COLO668 (cell line): ENCODE measurements around the gene SMOC2.
"Not testable (repeated sequence)": the region's sequence is repeated elsewhere in the genome, so short reads cannot be mapped to it uniquely, and the experiment has no call there.

Experiments used
- DNase-seq: peaks from one replicate; lab custom pipeline; 2025; ENCODE audit not compliant: unreplicated experiment; lab: John Stamatoyannopoulos, UW

The SMOC2 gene

DNA sequence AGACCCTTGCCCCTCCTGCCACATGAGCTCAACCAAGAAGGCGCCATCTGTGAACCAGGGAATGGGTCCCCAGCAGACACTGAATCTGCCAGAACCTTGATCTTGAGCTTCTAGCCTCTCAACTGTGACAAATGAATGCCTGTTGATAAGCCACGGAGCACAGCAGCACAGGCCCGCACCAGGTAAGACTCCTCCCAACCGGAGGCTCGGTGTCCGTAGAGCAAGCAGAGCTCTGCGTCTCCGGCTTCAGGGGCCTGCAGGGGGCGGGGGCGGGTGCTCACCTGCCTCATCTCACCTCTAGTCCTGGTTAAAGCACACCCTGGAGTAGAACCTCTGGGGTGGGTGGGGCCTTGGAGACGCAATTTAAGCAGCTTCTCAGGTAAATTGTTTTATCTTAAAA, 122.7 kb downstream of the SMOC2 start:
- DNase-seq, result no peak

DNA sequence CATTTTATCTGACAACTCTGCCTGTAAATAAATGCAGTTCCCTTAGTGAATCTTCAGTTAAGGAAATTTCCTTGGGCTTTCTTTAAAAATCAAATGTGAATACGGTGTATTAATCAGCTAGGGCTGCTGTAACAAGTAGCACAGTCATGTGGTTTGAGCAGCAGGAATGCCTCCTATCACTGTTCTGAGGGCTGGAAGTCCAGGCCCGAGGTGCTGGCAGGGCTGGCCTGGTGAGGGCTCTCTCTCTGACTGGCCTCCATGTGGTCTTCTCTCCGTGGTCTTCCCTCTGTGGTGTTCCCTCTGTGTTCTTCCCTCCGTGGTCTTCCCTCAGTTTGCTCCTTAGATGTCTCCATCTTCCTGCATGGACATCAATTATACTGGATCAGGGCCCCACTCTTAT, 124.1 kb downstream of the SMOC2 start:
- no peak for DNase-seq

DNA sequence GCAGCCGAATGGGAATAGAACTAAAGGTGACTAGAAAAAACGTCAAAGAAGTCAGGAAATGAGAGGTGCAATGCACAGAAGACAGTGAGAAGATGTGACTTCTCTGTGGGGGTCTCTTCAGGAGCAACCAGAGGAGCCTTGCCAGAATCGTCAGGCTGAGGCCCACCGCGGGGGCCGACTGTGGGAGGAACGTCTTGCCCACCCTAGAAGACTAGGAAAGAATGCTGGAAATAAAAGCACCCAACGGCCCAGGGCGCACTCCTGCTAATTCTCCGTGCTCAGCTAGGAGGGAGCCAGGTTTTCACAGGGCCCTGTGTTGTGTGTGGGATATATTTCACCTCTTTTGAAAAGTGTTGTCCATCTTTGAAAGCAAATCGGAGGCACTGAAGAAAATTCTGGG, 129.2 kb downstream of the SMOC2 start:
- DNase-seq, result no peak

DNA sequence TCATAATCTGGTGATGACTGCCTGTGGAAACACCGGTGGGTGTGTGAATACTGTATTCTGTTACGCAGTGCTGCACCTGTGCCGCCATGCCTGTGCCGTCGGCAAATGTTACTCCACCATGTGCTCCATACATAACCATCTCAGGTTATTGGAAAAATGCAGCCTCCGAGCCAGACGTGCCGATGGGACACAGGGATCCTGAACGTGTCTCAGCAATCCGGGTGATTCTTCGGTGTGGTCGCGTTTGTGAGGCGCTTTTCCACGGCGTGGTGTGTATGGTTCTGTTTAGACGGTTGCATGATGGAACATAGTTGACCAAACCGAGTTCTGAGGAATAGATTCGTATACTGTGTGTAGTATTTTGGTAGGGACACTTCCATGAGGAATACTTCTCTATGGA, 130.3 kb downstream of the SMOC2 start:
- no peak for DNase-seq

DNA sequence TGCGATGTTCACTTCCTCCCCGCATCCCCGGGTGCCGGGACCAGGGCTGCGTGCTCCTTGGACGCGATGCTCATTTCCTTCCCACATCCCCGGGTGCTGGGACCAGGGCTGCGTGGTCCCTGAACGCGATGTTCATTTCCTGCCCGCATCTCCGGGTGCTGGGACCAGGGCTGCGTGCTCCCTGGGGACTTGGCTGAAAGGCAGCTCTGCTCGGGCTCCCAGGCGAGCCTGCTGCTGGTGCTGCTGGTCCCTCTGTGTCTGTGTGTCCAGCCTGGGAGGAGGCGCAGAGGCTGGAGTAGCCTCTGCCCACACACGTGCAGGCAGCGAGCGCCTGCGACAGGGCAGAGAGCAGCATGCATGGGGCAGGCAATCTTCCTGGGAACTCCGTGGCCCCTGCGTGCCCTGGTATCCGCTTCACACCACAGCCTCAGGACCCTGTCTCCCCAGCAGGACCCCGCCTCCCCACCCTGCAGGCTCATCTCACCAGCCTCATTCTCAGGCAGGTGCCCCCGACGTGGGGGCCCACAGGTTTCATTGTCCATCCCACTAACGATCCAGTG, 132.4 kb downstream of the SMOC2 start:
- not testable (repeated sequence) for DNase-seq

DNA sequence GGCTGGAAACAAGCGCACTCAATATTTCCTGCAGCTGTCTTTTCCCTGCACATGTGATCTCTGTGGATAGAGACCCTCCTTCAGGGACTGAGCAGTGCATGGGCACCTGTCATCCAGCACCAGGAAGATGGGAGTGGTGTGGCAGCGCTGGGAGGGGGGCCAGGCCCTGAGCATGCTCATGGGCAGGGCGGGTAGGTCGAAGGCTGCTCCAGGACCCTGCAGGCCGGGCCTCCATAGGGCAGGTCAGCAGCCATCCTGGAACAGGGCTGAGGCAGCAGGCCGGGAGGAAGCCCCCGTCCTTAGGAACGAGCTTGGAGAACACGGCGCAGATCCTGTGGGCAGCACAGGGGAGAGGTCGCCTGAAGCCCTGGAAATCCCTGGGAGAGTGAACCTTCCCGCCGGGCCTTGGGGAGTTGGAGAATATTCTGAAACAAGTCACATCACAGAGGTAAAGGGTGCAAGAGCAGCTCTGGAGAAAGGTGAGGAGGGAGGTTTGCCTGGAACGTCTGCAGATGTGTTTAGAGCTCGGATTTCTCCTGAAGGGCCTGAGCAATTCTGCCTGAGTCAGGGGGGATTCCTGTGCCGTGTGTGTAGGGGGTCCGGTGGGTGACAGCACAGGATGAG, 133.2 kb downstream of the SMOC2 start:
- no peak for DNase-seq

DNA sequence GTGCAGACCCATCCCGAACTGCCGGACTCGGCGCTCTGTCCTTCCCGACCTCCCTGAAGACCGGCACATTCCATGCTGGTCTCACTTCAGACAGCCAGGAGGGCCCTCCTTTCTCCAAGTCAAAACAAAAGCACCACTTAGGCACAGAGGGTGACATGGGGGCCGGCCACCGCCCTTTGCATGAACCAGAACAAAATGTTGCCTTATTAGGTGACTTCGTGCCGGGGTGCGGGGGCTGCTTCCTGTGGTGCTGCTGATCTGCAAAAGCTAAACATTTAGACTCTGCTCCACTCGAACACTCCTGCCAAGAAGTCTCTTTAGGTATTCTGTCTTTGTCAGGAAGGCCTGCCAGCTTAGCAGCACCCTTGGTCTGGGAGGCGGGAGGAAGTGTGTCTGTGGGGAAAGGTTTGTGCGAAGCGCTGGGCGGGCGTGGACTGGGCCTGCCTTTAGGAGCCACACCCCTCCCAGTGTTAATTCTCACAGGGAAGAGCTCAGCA, 133.8 kb downstream of the SMOC2 start:
- DNase-seq, result no peak

DNA sequence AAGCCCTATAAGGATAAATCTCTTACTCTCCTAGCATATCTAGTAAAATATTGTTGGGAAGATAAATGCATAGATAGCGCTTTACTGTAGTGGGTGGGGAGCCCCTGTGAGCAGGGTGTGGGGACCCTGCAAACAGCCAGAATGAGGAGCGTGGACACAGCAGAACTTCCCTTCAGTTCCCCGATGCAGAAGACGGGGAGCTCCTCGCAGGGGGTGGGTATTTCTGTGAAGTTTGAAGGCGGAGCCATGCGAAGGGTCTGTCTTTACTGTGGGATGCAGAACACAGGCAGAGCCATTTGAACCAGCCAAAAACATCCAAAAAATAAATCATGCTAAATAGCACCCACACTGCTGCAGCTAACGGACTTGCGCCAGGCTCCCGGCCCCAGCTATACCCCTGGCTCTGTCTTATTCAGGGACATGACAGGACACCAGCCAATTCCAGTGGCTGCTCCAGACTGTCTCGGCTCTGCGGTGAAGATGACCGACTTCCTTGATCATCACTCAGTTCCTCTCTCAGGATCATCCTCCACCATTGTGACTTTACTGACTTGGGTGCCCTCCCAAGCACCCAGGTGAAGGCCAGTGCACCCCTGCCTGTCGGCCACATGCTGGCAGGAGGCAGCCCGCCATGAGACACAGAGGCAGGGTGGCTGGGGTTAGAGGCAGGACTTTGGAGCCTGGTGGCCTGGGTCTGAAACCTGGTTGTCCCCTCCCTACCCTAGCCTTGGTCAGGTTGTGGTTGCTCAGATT, 134.5 kb downstream of the SMOC2 start:
- no peak for DNase-seq

DNA sequence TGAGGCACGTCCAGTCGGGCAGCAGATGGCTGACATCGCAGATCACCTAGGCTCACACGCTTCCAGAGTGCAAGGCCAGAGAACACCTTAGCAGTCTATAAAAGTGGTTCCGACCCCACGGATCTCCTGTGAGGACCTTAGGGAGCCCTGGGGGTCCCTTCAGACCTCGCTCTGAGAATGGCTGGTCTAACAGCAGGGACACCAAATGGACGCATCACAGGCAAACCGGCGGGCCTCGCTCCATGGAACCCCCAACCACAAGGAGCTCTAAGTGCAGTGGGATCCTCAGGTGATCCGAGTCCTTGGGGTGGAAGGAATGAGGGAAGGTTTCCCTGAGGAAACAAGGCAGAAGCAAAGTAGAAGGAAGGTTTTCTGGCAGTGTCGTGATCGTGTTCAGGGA, 135.4 kb downstream of the SMOC2 start:
- DNase-seq, result no peak

DNA sequence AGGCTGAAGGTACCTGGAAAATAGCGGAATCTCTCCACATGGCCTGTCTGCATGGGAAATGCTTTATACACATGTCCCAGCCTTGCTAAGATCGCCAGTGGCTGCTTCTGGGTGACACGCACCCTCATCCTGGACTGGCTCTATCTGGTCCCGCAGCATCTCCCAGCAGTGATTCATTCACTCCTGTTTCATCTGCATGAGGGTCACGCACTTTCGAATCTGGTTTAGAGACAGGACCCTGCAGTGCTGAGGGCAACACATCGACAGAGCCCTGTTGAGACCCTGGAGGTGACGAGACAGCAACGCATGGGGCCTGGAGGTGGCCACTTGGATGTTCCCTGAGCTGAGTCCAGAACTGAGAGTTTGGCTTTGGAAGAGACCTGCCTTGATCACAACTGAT, 136.5 kb downstream of the SMOC2 start:
- DNase-seq, result no peak

DNA sequence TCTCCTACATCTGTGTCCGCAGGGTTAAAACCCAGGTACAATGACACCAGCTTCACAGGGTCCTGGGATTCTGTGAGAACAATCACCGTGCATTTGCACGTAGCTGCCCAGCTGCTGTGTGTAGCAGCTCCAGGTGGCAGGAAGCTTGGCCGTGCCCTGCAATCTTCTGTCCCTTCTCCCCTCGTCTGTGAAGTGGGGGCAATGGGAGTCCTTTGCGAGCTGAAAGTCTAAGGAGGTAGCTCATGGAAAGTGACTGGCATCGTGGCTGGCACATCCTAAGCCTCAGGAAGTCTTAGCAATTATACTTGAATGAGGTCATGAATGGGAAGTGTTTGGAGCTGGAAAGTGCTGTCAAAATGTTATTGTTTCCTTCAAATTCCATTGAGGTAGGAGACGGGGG, 137.1 kb downstream of the SMOC2 start:
- DNase-seq, result no peak

DNA sequence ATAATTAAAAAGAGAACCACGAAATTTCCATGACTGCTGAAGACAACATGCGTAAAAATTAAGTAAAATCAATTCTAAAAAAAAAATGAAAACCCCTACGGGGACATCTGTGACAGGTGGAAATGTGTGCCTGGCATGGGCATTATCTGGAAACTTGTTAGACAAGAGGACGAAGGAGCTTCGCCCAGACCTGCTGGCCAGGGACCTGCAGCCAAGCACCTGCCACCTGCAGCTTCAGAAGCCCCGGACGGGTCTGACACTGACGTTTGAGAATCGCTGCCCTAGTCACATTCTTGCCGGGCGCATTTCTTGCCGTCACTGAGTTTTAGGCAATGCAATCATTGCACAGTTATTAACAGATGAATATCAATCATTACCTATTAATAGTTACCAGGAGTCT, 140.3 kb downstream of the SMOC2 start:
- DNase-seq, result no peak

DNA sequence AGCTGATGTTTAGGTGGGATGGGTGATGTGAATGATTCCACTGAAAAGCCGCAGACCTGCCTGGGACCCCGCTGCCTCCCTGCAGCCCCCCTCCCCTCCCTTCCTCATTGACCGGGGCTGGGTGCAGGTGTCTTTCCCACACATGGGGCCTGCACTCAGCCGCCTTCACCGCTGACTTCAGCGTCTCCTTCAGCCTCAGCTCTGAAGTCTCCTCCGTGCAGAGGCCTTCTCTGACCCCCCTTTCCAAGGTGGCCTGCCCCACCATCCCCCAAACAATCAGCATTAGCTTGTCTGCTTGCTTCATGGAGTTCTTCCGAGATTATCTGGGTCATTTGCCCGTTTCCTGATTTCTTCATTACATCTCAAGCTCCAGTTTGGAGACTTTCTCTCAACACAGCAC, 140.7 kb downstream of the SMOC2 start:
- no peak for DNase-seq

DNA sequence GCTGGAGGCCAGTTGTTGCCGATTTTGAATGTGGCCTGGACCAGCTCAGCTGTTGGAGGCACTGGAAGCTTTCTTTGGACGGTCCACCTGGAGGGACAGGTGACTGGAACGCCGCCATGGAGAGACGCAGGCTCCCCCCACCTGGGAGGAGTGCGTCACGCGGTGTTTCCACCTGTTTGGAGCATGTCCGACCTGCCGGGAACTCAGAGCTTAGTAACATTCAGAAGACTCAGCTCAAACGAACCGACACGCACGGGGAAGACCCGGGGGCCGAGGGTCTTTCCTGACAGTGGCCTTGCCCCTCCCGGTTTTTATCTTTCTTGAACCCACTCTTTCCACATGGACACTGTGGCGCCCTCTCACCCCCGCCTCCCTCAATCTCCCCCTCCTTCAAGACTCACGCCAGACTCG, 141.6 kb downstream of the SMOC2 start:
- no peak for DNase-seq

DNA sequence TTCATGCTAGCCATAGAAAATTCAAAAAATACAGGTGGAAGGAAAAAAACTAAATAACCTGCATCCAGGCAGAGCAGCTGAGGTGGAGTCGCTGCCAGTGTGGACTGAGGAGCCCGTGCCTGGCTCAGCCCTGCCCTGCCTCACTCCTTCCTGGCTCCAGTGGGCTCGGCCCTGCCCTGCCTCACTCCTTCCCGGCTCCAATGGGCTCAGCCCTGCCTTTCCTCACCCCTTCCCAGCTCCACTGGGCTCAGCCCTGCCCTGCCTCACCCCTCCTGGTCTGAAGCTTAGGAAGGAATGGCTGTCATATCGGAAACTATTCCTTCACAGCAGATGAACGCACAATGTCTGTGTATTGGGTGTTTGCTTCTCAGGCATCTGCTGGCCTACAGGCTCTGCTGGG, 142.1 kb downstream of the SMOC2 start:
- DNase-seq, result no peak

DNA sequence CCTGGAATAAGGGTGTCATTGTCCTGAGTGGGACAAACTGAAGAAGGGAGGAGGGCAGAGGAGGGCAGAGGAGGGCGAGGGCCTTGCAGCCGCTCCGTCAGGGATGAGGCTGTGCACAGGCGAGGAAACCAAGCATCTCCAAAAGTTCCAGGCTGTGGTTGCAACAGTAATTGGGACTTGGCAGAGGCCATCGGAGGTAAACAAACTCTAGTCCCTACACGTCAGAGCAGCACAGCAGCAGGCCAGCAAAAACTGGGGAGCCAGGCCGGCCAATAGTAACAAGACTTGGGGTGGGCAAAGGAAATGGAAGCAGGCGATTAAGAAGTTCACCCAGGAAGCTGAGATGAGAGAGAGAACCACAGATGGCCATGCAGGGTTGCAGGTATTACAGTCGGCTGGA, 142.8 kb downstream of the SMOC2 start:
- no peak for DNase-seq

DNA sequence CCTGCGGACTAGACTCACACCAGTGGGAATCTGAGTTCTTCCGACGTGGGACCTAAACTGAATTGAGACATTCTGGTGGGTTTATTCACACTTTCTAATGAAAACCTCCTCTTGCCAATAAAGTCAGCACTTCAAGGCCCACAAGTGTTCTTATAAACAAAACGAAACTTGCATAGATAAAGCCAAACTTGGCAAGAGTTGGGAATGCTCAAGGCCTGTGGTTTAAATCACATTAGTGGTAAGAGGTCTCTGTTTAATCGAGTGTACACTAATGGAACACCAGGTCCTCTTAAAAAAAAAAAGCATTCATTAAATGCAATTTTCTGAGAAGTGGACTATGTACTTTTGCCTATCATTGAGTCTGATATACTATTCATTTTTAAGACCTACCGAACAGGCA, 143.3 kb downstream of the SMOC2 start:
- no peak for DNase-seq

DNA sequence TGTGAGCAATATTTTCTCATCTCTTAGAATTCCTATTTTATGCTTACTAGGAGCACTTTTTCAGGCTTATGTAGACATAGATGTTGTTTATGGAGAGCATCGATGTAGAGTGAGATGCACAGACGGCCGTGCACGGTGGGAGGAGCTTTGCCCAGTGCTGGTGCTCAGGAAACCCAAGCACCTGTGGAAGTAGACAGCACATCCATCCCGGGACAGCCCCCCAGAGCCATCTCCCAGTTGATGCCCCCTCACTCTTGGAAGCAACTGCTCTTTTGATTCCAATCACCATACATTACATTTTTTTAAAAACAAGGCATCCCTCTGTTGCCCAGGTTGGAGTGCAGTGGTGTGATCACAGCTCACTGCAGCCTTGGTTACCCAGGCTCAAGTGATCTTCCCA, 143.7 kb downstream of the SMOC2 start:
- DNase-seq, result no peak

DNA sequence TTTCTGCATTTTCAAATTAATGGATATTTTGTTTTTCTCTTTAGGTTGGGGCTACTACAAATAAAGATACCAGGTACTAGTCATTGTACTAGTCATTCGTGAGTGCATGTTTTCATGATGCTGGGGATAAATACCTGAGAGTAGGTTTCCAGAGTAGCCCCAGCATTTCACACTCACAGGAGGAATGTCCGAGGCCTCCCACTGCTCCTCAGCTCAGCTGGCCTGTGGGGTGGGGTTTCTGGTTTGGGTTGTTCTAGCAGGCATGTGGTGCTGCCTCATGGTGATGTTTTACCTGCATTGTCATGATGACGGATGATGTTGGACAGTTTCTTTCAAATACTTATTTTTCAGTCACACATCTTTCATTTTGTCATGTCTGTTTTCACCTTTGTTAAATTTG, 144.5 kb downstream of the SMOC2 start:
- no peak for DNase-seq

DNA sequence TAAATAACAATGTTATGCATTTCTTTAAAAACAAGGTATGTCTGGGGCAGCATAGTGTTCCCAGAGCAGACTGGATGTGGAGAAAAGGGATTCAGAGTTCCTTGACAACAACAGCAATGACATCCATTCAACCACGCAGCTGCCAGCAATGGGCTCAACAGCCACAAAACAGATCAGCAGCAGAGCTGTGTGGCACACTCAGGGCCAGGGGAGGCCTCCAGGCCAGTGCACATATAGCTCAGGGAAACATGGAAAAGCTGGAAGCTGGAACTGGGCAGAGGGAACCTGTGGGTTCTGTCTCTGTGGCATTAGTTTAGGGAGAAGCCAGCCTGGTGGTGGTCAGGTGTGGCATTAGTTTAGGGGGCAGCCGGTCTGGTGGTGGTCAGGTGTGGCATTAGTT, 148.3 kb downstream of the SMOC2 start:
- DNase-seq, result no peak

DNA sequence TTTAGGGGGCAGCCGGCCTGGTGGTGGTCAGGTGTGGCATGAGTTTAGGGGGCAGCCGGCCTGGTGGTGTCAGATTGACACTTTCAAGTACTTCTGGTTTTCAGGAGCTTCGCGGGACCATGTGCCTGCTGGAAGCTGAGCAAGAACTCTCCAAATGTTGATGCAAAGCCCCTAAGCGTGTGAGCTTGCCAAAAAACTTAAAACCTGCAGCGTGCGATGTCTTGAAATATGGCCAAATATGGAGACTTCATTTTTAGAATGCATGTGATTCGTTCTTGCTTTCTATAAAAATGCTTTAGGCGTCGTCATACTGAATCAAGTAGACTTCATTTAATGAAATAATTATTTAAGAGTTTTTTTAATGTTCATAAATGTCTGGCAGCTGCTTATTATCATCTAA, 149.4 kb downstream of the SMOC2 start:
- no peak for DNase-seq

DNA sequence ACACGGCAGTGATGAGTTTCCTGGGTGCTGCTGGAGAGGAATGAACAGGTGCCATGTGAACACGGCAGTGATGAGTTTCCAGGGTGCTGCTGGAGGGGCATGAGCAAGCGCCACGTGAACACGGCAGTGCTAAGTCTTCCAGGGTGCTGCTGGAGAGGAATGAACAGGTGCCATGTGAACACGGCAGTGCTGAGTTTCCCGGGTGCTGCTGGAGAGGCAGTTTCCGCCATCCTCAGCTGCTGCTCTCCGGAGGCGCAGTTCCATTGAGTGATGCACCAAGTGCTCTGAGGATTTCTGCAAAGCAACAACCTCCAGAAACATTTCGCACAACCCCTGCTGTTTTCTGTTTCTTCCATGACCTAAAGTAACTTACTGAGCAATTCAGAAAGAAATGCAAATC, 155.4 kb downstream of the SMOC2 start:
- peak; percentile 64 for DNase-seq

DNA sequence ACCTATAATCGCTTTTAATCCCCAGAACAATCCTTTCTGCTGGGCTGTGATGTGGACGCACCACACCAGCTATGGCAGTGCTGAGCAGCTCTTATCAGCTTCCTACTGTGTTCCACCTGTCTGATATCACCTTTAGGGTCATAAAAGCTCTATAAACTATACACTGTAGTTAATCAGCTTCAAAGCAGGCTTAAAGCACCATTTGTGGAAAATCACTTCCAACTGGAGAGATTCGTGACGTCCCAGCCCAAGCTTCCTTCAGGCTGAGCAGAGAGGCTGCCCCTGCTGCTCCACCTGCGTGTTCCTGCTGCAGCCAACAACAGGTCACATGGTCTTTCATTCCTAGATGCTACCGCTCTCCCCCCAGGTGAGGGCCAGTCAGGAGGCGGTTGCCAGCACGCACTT, 156.5 kb downstream of the SMOC2 start:
- DNase-seq, result no peak
